Activated CD8-positive, alpha-beta memory T cell treated with anti-CD3 and anti-CD28 coated beads, Interleukin-2, amount 50 U/mL, for 1 hour (primary cell): ENCODE results near the gene DOCK3.

Experiments
- DNase-seq: peaks from one replicate; pipeline ENCODE4 v3.0.0-alpha.2; 2020; ENCODE audit errors: extremely low read depth

Gene DOCK3

DNA sequence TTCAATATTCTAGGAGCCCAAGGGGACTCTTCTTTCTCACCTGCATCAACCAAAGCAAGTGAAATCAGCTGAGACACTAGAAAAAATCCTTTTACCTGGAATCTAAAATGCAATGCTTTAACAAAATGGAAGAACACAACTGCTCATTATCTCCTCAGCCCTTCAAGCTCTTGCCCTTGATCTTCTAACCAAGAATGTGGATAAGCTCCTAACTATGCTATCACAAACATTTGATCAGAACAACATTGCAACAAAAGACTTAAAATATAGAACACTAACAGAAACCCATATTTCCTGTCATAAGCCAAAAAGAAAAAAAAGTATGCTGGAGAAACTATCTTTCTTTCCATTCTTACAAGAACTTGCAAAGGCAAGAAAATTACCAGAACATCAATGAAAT, 728.9 kb downstream of the DOCK3 start:
- no peak for DNase-seq

DNA sequence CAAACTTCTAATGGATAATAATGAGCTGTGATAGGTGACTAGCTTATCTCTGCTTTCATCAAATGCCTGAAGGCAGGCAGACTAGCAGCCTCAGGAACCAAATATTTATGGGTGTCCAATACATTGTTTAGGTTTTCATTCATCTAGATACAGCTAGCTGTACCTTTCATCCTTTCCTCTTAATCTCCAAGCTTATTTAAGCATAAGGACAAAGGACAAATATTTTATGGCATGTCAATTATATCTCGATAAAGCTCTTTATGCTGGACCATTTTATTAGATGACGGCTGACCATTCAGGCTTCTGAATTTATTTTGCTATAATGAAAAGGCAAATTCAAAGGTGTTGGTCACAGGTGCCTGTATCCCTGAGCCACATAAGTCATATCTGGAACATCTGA, 733.3 kb downstream of the DOCK3 start:
- DNase-seq: no peak

DNA sequence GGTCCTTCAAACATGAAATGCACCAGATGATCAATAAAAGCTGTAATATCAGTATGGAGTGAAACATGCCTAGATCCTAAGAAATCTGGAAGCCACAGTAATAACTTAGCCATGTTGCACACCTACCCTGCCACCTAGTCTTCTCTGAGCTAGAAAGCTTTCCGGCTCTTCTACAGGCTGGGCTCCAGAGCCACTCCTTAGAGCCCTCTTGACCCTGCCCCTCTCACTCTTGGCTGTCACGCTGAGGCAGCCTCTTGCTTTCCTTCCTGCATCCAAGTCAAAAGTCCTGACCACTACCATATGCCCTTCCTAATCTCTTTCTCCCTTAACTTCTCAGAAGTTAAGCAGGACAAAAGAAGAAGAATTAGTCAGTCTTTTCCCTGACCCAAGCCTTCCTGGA, 734.1 kb downstream of the DOCK3 start:
- no peak for DNase-seq

DNA sequence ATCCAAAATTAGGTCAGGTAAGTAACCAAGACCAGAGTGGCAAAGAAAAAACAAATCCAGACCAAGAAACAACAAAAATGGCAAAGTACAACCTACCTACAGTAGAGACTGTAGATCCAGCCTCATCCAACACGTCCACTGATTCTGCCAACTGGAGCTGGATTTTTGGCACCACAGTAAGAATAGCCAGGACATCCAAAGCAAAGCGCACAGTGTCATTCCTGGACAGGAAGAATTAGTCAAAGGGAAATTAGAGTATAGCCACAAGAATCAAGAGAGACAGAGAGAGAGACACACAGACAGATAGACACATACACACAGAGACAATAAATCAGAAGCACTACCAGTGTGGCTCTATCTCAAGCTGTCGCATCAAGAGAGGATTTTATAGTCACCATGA, 747.5 kb downstream of the DOCK3 start:
- no peak for DNase-seq

DNA sequence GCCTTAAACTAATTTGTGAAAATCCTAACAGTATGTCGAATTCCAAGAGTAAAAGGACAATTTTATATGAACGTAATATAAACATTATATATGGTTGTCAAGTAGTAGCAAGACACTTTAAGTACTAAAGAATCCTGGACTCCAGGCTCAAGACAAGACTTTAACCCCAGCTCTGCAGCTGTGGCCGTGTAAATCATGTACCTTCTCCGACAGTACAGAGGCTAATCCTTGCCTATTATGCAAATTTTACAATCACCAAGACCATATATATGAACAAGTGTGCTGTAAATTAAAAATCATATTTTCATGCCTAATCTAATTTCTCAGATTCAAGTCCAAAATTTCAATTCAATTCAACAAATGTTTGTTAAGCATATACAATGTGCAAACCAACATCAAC, 752.2 kb downstream of the DOCK3 start:
- DNase-seq: no peak

DNA sequence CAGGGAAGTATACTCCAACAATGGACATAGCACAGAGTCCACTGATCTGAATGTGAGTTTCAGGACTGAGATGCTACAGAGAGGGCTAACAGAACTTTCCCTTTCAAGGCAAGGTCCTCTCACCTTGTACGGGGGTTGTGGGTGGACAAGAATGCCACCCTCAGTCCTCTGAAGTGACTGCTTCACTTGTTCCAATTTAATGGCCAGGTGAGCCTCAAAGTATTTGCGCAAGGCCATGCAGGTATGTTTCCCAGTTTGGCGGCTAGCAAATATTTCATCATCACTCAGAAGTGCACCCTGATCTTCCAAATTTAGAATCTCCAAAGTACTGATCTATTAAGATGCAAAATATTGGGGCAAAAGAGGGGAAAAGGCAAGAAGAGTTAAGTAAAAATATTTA, 754.4 kb downstream of the DOCK3 start:
- DNase-seq: no peak
